Panc1 (cell line): ENCODE data around the gene ST3GAL2. TPM values are rescaled to one million over a fixed set of nuclear protein-coding genes. Genes with fewer than 3 reads are reported as not detected.

Experiments
- ATAC-seq: fragments of 200-7000 bp; cut with Tn5 transposase; 2 replicates; pipeline ENCODE4 v1.9.1; 2020; ENCODE audit warnings: mild to moderate bottlenecking, moderate library complexity
- BruUV-seq: library from RNA; stranded (reverse); fragments of 400-500 nt; replicated peaks from 2 replicates; lab custom pipeline; 2021; lab: Mats Ljungman, UMichigan
- CTCF ChIA-PET: fragments of 300-600 bp; sonication (Branson Sonifier 250); formaldehyde crosslinking; loops from one replicate; lab custom pipeline; 2022; ENCODE audit warnings: antibody characterized with exemption; lab: Charles Lee
- POLR2A ChIA-PET: fragments of 300-600 bp; sonication (Branson Sonifier 250); formaldehyde crosslinking; loops from one replicate; lab custom pipeline; 2022; ENCODE audit warnings: antibody characterized with exemption; lab: Charles Lee
- DNase-seq: peaks from one replicate; pipeline ENCODE4 v3.0.0-alpha.2; 2010; ENCODE audit warnings: low read depth, low spot score
- H3K27ac ChIP-seq: 2 replicates; pipeline ENCODE4 v1.5.1; 2011; ENCODE audit warnings: mild to moderate bottlenecking, low read length, inconsistent platforms
- H3K27me3 ChIP-seq: fragments of 200-500 bp; sonication (Bioruptor generic); 2 replicates; pipeline ENCODE4 v1.6.0; 2014; ENCODE audit warnings: low read length, inconsistent platforms; ENCODE audit not compliant: control insufficient read depth, insufficient read depth
- H3K36me3 ChIP-seq: fragments of 200-500 bp; sonication (Bioruptor generic); 2 replicates; pipeline ENCODE4 v1.5.1; 2014; ENCODE audit warnings: inconsistent platforms, mild to moderate bottlenecking, low read length, moderate library complexity; ENCODE audit not compliant: control insufficient read depth, insufficient read depth
- H3K4me1 ChIP-seq: 2 replicates; pipeline ENCODE4 v1.5.1; 2011; ENCODE audit warnings: inconsistent platforms, mild to moderate bottlenecking, low read length, moderate library complexity; ENCODE audit not compliant: control insufficient read depth, insufficient read depth
- H3K4me3 ChIP-seq, 2 experiments: 2 replicates each; pipeline ENCODE4 v1.5.1; 2011 to 2012; ENCODE audit warnings: low read depth in 2 of 2, low read length in 2 of 2, mild to moderate bottlenecking in 2 of 2, inconsistent platforms in 1 of 2, moderate library complexity in 1 of 2
- H3K9me3 ChIP-seq: fragments of 200-500 bp; sonication (Bioruptor generic); 2 replicates; pipeline ENCODE4 v1.5.1; 2014; ENCODE audit warnings: low read depth, mild to moderate bottlenecking, inconsistent platforms, low read length, moderate library complexity; ENCODE audit not compliant: control insufficient read depth, insufficient read depth
- POLR2AphosphoS5 ChIP-seq: IDR thresholded peaks from 2 replicates; pipeline ENCODE4 v1.6.1; 2012; ENCODE audit warnings: mild to moderate bottlenecking, low read depth, low read length, moderate library complexity
- REST ChIP-seq, 2 experiments: IDR thresholded peaks; 2 replicates each; pipeline ENCODE4 v1.6.1; 2011 to 2012; ENCODE audit warnings: low read depth in 2 of 2, control low read depth in 1 of 2, low read length in 1 of 2, mild to moderate bottlenecking in 1 of 2, moderate library complexity in 1 of 2; ENCODE audit not compliant: insufficient read depth in 1 of 2
- SIN3A ChIP-seq: IDR thresholded peaks from 2 replicates; pipeline ENCODE4 v1.6.1; 2012; ENCODE audit warnings: low read depth, mild to moderate bottlenecking, low read length, moderate library complexity, borderline replicate concordance; ENCODE audit not compliant: insufficient read depth
- TCF7L2 ChIP-seq: IDR thresholded peaks from 2 replicates; pipeline ENCODE4 v1.6.1; 2011; ENCODE audit warnings: mild to moderate bottlenecking, low read depth, low read length, inconsistent platforms
- in situ Hi-C: cut with HindIII; loops from 2 replicates; pipeline ENCODE4 v1.10.0; 2016; ENCODE audit warnings: low sequenced_read_pairs, low pct_unique_long_range_greater_than_20kb
- intact Hi-C: fragments of 100-400 bp; cut with micrococcal nuclease; formaldehyde crosslinking; loops from one replicate; pipeline ENCODE4 v1.10.0; 2022; ENCODE audit not compliant: unreplicated experiment
- total RNA-seq: library from RNA; stranded (reverse); gene quantifications from one replicate; pipeline ENCODE4 v1.2.1, GENCODE V29; 2021; ENCODE audit not compliant: unreplicated experiment
- TF ChIP-seq, protein P1 (sequence below): fragments of 450-650 bp; IDR thresholded peaks from 2 replicates; pipeline ENCODE4 v1.5.1; 2017; ENCODE audit warnings: mild to moderate bottlenecking

ST3GAL2 gene
- total RNA-seq, 1 experiment from 2014 or later = 84.2 TPM

DNA sequence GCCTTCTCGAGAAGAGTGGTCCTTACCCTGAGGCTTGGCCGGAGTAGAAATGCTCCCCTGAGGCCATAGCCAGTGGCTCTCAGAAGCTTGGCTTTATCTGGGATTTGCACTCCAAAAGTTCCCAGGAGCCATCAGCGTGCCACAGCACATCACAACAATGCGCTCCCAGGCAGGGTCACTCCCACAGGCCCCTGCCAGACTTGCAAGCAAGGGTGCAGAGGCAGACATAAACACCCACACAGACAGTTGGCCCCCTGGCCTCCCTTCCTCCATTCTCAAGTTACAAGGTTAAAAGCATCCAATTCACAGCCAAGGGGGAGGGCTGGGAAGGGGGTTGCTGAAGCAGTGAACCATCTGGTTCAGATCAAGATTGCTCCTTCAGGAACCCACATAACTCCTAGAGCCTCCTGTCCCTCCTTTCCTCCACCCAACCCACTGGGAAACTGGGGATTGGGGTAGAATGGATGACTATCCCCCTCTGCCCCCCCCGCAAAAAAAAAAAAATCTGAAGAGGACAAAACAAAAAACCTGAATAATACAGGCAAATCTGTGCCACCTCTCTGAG lies 1.8 kb downstream of the ST3GAL2 start:
- ChIA-PET CTCF (no interaction called here), POLR2A (no interaction called here)
- ATAC-seq = no peak
- no peak for DNase-seq
- Histone ChIP-seq H3K4me1 (peaks cover 45% of the 10 kb centered on the region), H3K27ac (peak overlapping the region; percentile 95), H3K9me3 (no peaks in the 10 kb centered on the region), H3K27me3 (no peaks in the 10 kb centered on the region), H3K36me3 (no peaks in the 10 kb centered on the region; the same call in none of the 2 replicates), H3K4me3 (peak overlapping the region; percentile 86 to 90)
- in situ Hi-C loops = no loop called here
- intact Hi-C loops = no loop called here
- BruUV-seq = TSS peak; percentile 65
- TF ChIP-seq REST (IDR thresholded peaks at IDR 0.05; ENCODE audit: insufficient read depth in 1 of 2, low read depth in 2 of 2, low read length in 1 of 2) (no peak), SIN3A (no peak), POLR2AphosphoS5 (no peak), TCF7L2 (no peak)
- TF ChIP-seq, protein P1, sequence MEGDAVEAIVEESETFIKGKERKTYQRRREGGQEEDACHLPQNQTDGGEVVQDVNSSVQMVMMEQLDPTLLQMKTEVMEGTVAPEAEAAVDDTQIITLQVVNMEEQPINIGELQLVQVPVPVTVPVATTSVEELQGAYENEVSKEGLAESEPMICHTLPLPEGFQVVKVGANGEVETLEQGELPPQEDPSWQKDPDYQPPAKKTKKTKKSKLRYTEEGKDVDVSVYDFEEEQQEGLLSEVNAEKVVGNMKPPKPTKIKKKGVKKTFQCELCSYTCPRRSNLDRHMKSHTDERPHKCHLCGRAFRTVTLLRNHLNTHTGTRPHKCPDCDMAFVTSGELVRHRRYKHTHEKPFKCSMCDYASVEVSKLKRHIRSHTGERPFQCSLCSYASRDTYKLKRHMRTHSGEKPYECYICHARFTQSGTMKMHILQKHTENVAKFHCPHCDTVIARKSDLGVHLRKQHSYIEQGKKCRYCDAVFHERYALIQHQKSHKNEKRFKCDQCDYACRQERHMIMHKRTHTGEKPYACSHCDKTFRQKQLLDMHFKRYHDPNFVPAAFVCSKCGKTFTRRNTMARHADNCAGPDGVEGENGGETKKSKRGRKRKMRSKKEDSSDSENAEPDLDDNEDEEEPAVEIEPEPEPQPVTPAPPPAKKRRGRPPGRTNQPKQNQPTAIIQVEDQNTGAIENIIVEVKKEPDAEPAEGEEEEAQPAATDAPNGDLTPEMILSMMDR = no peak

DNA sequence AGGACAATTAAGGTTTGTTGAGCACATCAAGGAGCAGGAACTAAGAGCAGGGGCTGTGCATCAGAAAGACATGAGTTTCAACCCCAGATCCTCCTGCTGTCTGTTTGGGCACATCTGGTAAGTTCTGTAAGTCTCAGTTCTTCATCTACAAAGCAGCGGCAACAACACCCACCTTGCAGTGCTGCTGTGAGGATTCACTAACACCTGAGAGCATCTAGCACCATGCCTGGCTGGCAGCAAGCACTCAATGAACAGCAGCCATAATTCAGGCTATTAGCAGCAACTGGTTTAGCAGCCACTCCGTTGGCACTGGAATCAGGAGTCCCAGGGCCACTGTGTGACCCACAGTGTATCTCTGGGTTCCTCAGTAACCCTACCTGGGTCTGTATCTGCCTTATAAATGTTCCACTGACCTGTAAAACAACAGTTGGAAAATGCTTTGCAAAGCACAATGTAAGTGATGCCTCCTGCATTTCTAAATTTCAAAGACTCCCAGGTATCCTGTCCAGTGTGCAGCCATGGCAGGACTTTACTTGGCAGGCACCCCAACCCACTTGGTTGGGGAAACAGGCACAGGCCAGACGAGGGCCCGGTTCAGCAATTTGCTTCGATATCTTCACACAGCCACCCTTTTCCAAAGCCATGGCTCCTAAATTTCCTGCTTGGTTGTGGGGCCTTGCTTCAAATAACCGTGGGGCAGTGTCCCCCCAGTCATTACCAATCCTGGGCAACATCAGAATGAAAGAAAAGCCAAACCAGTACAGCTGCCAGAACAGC lies 4.2 kb downstream of the ST3GAL2 start:
- no TSS peak for BruUV-seq
- TF ChIP-seq REST (IDR thresholded peaks at IDR 0.05; ENCODE audit: insufficient read depth in 1 of 2, low read depth in 2 of 2, low read length in 1 of 2) = no peak
- TF ChIP-seq POLR2AphosphoS5 = no peak
- TF ChIP-seq, protein P1 = no peak
- TF ChIP-seq SIN3A = no peak
- TF ChIP-seq TCF7L2 = no peak
- H3K4me3 ChIP-seq = no peak overlapping the region
- no peak for DNase-seq
- peaks cover 63% of the 10 kb centered on the region for H3K4me1 ChIP-seq
- no peaks in the 10 kb centered on the region for H3K9me3 ChIP-seq
- ChIA-PET POLR2A (no interaction called here), CTCF (no interaction called here)
- in situ Hi-C loops = no loop called here
- no peaks in the 10 kb centered on the region; the same call in none of the 2 replicates for H3K36me3 ChIP-seq
- intact Hi-C loops = no loop called here
- peak overlapping the region; percentile 91 for H3K27ac ChIP-seq
- ATAC-seq = no peak
- no peaks in the 10 kb centered on the region for H3K27me3 ChIP-seq
